WTC11 (cell line): ENCODE data around the gene DNMT3A. TPM values are rescaled to one million over a fixed set of nuclear protein-coding genes. Genes with fewer than 3 reads are reported as not detected.

Experiments
- ATAC-seq: fragments of 200-7000 bp; cut with Tn5 transposase; 2 replicates; pipeline ENCODE4 v1.10.0; 2021; ENCODE audit warnings: mild to moderate bottlenecking, moderate library complexity
- CTCF ChIA-PET: fragments of 300-600 bp; sonication (Branson Sonifier 250); formaldehyde crosslinking; loops from one replicate; lab custom pipeline; 2021; ENCODE audit warnings: antibody characterized with exemption; lab: Charles Lee
- POLR2A ChIA-PET: fragments of 350-600 bp; sonication (Branson Sonifier 250); formaldehyde crosslinking; loops from one replicate; lab custom pipeline; 2021; ENCODE audit warnings: antibody characterized with exemption; lab: Charles Lee
- DNase-seq: peaks from one replicate; pipeline ENCODE4 v3.0.0; 2021; ENCODE audit warnings: low spot score
- H3K27ac Mint-ChIP-seq: 2 replicates; pipeline ENCODE4 v1.8.0; 2021; ENCODE audit warnings: mixed read lengths
- H3K27me3 Mint-ChIP-seq: 2 replicates; pipeline ENCODE4 v1.8.0; 2021; ENCODE audit warnings: low read depth, mild to moderate bottlenecking, moderate library complexity, mixed read lengths
- H3K36me3 Mint-ChIP-seq: 2 replicates; pipeline ENCODE4 v1.8.0; 2021; ENCODE audit warnings: mixed read lengths
- H3K4me1 Mint-ChIP-seq: 2 replicates; pipeline ENCODE4 v1.8.0; 2022; ENCODE audit warnings: mixed read lengths
- H3K4me3 Mint-ChIP-seq: 2 replicates; pipeline ENCODE4 v1.8.0; 2021; ENCODE audit warnings: mild to moderate bottlenecking, moderate library complexity, mixed read lengths
- H3K9me3 Mint-ChIP-seq: 2 replicates; pipeline ENCODE4 v1.8.0; 2021; ENCODE audit warnings: mixed read lengths
- ATF2 ChIP-seq: sonication (generic); formaldehyde crosslinking; IDR thresholded peaks from 2 replicates; pipeline ENCODE4 v1.8.1; 2022; ENCODE audit warnings: low read depth, missing genetic modification reagents, borderline replicate concordance
- CREB1 ChIP-seq: sonication (generic); formaldehyde crosslinking; IDR thresholded peaks from 2 replicates; pipeline ENCODE4 v1.8.0; 2023; ENCODE audit warnings: mild to moderate bottlenecking, missing genetic modification reagents
- CTCF ChIP-seq: fragments of 200-600 bp; IDR thresholded peaks from 2 replicates; pipeline ENCODE4 v1.8.0; 2022; ENCODE audit warnings: antibody characterized with exemption
- E2F1 ChIP-seq: sonication (generic); formaldehyde crosslinking; IDR thresholded peaks from 2 replicates; pipeline ENCODE4 v1.8.0; 2022; ENCODE audit warnings: mild to moderate bottlenecking, missing genetic modification reagents
- E2F4 ChIP-seq: sonication (generic); formaldehyde crosslinking; IDR thresholded peaks from 2 replicates; pipeline ENCODE4 v1.8.1; 2022; ENCODE audit warnings: low read depth, mild to moderate bottlenecking, moderate library complexity, missing genetic modification reagents, borderline replicate concordance
- ERG ChIP-seq: fragments of 250-450 bp; sonication (Bioruptor Pico); IDR thresholded peaks from 2 replicates; pipeline ENCODE4 v1.8.0; 2021; ENCODE audit warnings: mild to moderate bottlenecking
- HMGA2 ChIP-seq: fragments of 250-450 bp; sonication (Bioruptor Pico); IDR thresholded peaks from 2 replicates; pipeline ENCODE4 v1.4.0; 2021; ENCODE audit warnings: mild to moderate bottlenecking, moderate library complexity
- HMGXB4 ChIP-seq: sonication (generic); formaldehyde crosslinking; IDR thresholded peaks from 2 replicates; pipeline ENCODE4 v1.8.1; 2023; ENCODE audit warnings: mild to moderate bottlenecking, moderate library complexity, missing genetic modification reagents
- KAT7 ChIP-seq: sonication (generic); formaldehyde crosslinking; IDR thresholded peaks from 2 replicates; pipeline ENCODE4 v1.8.1; 2023; ENCODE audit warnings: missing genetic modification reagents, mild to moderate bottlenecking, borderline replicate concordance
- MAX ChIP-seq: sonication (generic); formaldehyde crosslinking; IDR thresholded peaks from 2 replicates; pipeline ENCODE4 v1.8.0; 2022; ENCODE audit warnings: mild to moderate bottlenecking, missing genetic modification reagents
- MXD4 ChIP-seq: fragments of 250-450 bp; sonication (Bioruptor Pico); IDR thresholded peaks from 2 replicates; pipeline ENCODE4 v1.8.0; 2021; ENCODE audit warnings: mild to moderate bottlenecking, moderate library complexity, borderline replicate concordance
- NR2C2 ChIP-seq: sonication (generic); formaldehyde crosslinking; IDR thresholded peaks from 2 replicates; pipeline ENCODE4 v1.8.0; 2022; ENCODE audit warnings: mild to moderate bottlenecking, missing genetic modification reagents
- NR3C1 ChIP-seq: sonication (generic); formaldehyde crosslinking; conservative IDR thresholded peaks from 2 replicates; pipeline ENCODE4 v1.8.1; 2023; ENCODE audit warnings: low read depth, mild to moderate bottlenecking, missing genetic modification reagents
- RORB ChIP-seq: fragments of 250-450 bp; sonication (Bioruptor Pico); IDR thresholded peaks from 2 replicates; pipeline ENCODE4 v1.9.0; 2021; ENCODE audit warnings: mild to moderate bottlenecking
- SP1 ChIP-seq: sonication (generic); formaldehyde crosslinking; conservative IDR thresholded peaks from 2 replicates; pipeline ENCODE4 v1.8.1; 2022; ENCODE audit warnings: missing genetic modification reagents
- TCF7 ChIP-seq: sonication (generic); formaldehyde crosslinking; IDR thresholded peaks from 2 replicates; pipeline ENCODE4 v1.8.0; 2022; ENCODE audit warnings: mild to moderate bottlenecking, low read depth, missing genetic modification reagents, moderate library complexity
- TEAD4 ChIP-seq: sonication (generic); formaldehyde crosslinking; IDR thresholded peaks from 2 replicates; pipeline ENCODE4 v1.8.0; 2022; ENCODE audit warnings: mild to moderate bottlenecking, missing genetic modification reagents
- TP53 ChIP-seq: sonication (generic); formaldehyde crosslinking; IDR thresholded peaks from 2 replicates; pipeline ENCODE4 v1.8.1; 2023; ENCODE audit warnings: mild to moderate bottlenecking, missing genetic modification reagents
- ZNF138 ChIP-seq: sonication (generic); formaldehyde crosslinking; conservative IDR thresholded peaks from 2 replicates; pipeline ENCODE4 v1.8.1; 2022; ENCODE audit warnings: mild to moderate bottlenecking, moderate library complexity, missing genetic modification reagents
- ZNF317 ChIP-seq: sonication (generic); formaldehyde crosslinking; IDR thresholded peaks from 2 replicates; pipeline ENCODE4 v1.8.1; 2023; ENCODE audit warnings: low read depth, mild to moderate bottlenecking, moderate library complexity, missing genetic modification reagents, borderline replicate concordance
- ZNF396 ChIP-seq: fragments of 250-450 bp; sonication (Bioruptor Pico); IDR thresholded peaks from 2 replicates; pipeline ENCODE4 v1.8.0; 2021; ENCODE audit warnings: mild to moderate bottlenecking, moderate library complexity, borderline replicate concordance
- ZNF416 ChIP-seq: fragments of 250-450 bp; sonication (Bioruptor Pico); IDR thresholded peaks from 2 replicates; pipeline ENCODE4 v1.9.0; 2021; ENCODE audit warnings: mild to moderate bottlenecking, inconsistent platforms
- total RNA-seq: library from RNA; stranded (reverse); gene quantifications from 3 replicates; pipeline ENCODE4 v1.2.3, GENCODE V29; 2021

The DNMT3A gene
- total RNA-seq, 1 experiment from 2014 or later: 154 TPM

- TF ChIP-seq CREB1 (CRISPR knock-in tag) (no peak), RORB (CRISPR knock-in tag) (no peak), TP53 (CRISPR knock-in tag) (no peak)
- TF ChIP-seq, all 79 proteins: peak for 0
These were observed 139.4 kb downstream of the DNMT3A start (continued) for GRCh38 chr2:25202275-25202674.

- Mint-ChIP-seq H3K27me3 (no peaks in the 10 kb centered on the region), H3K27ac (no peak overlapping the region), H3K9me3 (no peaks in the 10 kb centered on the region), H3K4me3 (no peak overlapping the region), H3K36me3 (no peaks in the 10 kb centered on the region), H3K4me1 (peaks cover 5% of the 10 kb centered on the region)
- CTCF ChIA-PET: interaction anchor here (1.0 kb wide), 2 partner anchors 31 to 226 kb away, joined by 3 read pairs; no protein-coding TSS in a partner anchor
- TF ChIP-seq TEAD4 (CRISPR knock-in tag) (no peak), HMGA2 (CRISPR knock-in tag) (no peak), ZNF317 (CRISPR knock-in tag) (no peak), NR3C1 (CRISPR knock-in tag) (no peak)
- POLR2A ChIA-PET: no interaction called here
- ATAC-seq (no peak), DNase-seq (no peak)
These were observed 139.9 kb downstream of the DNMT3A start for GRCh38 chr2:25201794-25202193.

GRCh38 chr2:25201265-25201664 lies 140.5 kb downstream of the DNMT3A start:
- TF ChIP-seq NR3C1 (CRISPR knock-in tag) (no peak), CTCF (peak; percentile 26; the same call in 1 of the 2 replicates)
- Mint-ChIP-seq H3K36me3 (no peaks in the 10 kb centered on the region), H3K4me1 (peaks cover 5% of the 10 kb centered on the region), H3K4me3 (no peak overlapping the region), H3K27me3 (no peaks in the 10 kb centered on the region), H3K9me3 (no peaks in the 10 kb centered on the region), H3K27ac (no peak overlapping the region)
- ATAC-seq (peak; percentile 22; the same call in 1 of the 2 replicates), DNase-seq (peak; percentile 26)
- CTCF ChIA-PET: interaction anchor here (0.9 to 1.0 kb wide), 2 partner anchors 31 to 60 kb away, joined by 3 to 6 read pairs; no protein-coding TSS in a partner anchor
- POLR2A ChIA-PET: no interaction called here

GRCh38 chr2:25198576-25198975 lies 143.1 kb downstream of the DNMT3A start:
- POLR2A ChIA-PET: no interaction called here
- Mint-ChIP-seq H3K9me3 (no peaks in the 10 kb centered on the region), H3K27me3 (no peaks in the 10 kb centered on the region; the same call in 1 of the 2 replicates), H3K4me1 (peaks cover 8% of the 10 kb centered on the region), H3K36me3 (no peaks in the 10 kb centered on the region), H3K27ac (no peak overlapping the region), H3K4me3 (no peak overlapping the region)
- CTCF ChIA-PET: no interaction called here
- DNase-seq (no peak), ATAC-seq (no peak)
- TF ChIP-seq HMGXB4 (CRISPR knock-in tag) (no peak), ERG (no peak), KAT7 (CRISPR knock-in tag) (no peak), ZNF396 (CRISPR knock-in tag) (no peak), MXD4 (no peak), ZNF138 (CRISPR knock-in tag) (no peak), ATF2 (no peak), CREB1 (CRISPR knock-in tag) (no peak), TCF7 (CRISPR knock-in tag) (no peak), E2F1 (CRISPR knock-in tag) (no peak), NR2C2 (CRISPR knock-in tag) (no peak), E2F4 (CRISPR knock-in tag) (no peak), SP1 (CRISPR knock-in tag) (no peak), MAX (no peak), ZNF416 (CRISPR knock-in tag) (no peak)
